ENCODE measurements around the gene COASY. TPM values are rescaled to one million over a fixed set of nuclear protein-coding genes. Genes with fewer than 3 reads are reported as not detected.

The COASY gene
- polyA plus RNA-seq, 1 of the 3 experiments (the other 2 are of a cell fraction) = 69.4 TPM

- peaks cover 69% of the 10 kb centered on the region for H3K79me2 ChIP-seq (ENCODE audit: insufficient read depth)
Measured at GRCh38 chr17:42563950-42564349, 2.0 kb downstream of the COASY start.

More at GRCh38 chr17:42563950-42564349, 2.0 kb downstream of the COASY start:
- ChIA-PET CTCF (interaction anchor here (0.8 to 8.3 kb wide), 4 partner anchors 12 to 115 kb away, joined by 3 to 51 read pairs (median 4); no protein-coding TSS in a partner anchor), POLR2A (interaction anchor here (1.1 kb wide), 1 partner anchor 10 kb away, joined by 3 read pairs; no protein-coding TSS in a partner anchor)
- Histone ChIP-seq H3K27ac (ENCODE audit: low read depth in 2 of 2, low read length in 1 of 2) (no peak overlapping the region; a peak in 1 of 4 replicates), H3K9me3 (no peaks in the 10 kb centered on the region), H2AFZ (ENCODE audit: low read depth) (no peak overlapping the region), H3K9me2 (no peaks in the 10 kb centered on the region), H3K9ac (no peak overlapping the region), H4K20me1 (ENCODE audit: insufficient read depth) (no peaks in the 10 kb centered on the region), H3K4me1 (ENCODE audit: control insufficient read depth in 1 of 2, insufficient read depth in 2 of 2, low read depth in 1 of 2, low read length in 1 of 2) (peaks cover 4 to 33% of the 10 kb centered on the region in 2 experiments; a peak in 3 of 4 replicates), H3K36me3 (replicated peaks in 1 of 2; ENCODE audit: control insufficient read depth in 1 of 2, insufficient read depth in 2 of 2, low read length in 1 of 2) (peaks cover 20 to 37% of the 10 kb centered on the region in 2 experiments), H3K4me2 (peak overlapping the region; percentile 98), H3K4me3 (ENCODE audit: low read depth in 2 of 2, low read length in 1 of 2) (no peak overlapping the region), H3F3A (replicated peaks; ENCODE audit: insufficient read depth) (peaks cover 29% of the 10 kb centered on the region), H3K27me3 (ENCODE audit: insufficient read depth) (no peaks in the 10 kb centered on the region)
- WGBS (ENCODE audit: low lambda C conversion rate) = 85% methylated on average over 9 of the region's 9 CpGs
- TF ChIP-seq TCF12 (IDR thresholded peaks at IDR 0.05) (no peak), GATA2 (CRISPR knock-in tag; IDR thresholded peaks at IDR 0.05) (no peak), MXI1 (IDR thresholded peaks at IDR 0.05; ENCODE audit: low read depth, low read length) (no peak), JUND (IDR thresholded peaks at IDR 0.05) (no peak), RCOR1 (IDR thresholded peaks at IDR 0.05; ENCODE audit: low read length) (no peak), RFX5 (IDR thresholded peaks at IDR 0.05; ENCODE audit: low read length) (no peak), RAD21 (IDR thresholded peaks at IDR 0.05; ENCODE audit: low read length) (no peak), EZH2phosphoT487 (IDR thresholded peaks at IDR 0.05; ENCODE audit: borderline replicate concordance, low read depth) (no peak), USF2 (IDR thresholded peaks at IDR 0.05; ENCODE audit: borderline replicate concordance, low read depth, low read length) (no peak), YY1 (IDR thresholded peaks at IDR 0.05; ENCODE audit: low read depth) (no peak), PBX3 (IDR thresholded peaks at IDR 0.05) (no peak), TEAD4 (IDR thresholded peaks at IDR 0.05; ENCODE audit: borderline replicate concordance, insufficient read depth) (no peak), FOXM1 (IDR thresholded peaks at IDR 0.05; ENCODE audit: low read depth) (no peak), POLR2AphosphoS5 (IDR thresholded peaks at IDR 0.05; ENCODE audit: low read depth, low read length) (no peak)
- TF ChIP-seq, protein P1, sequence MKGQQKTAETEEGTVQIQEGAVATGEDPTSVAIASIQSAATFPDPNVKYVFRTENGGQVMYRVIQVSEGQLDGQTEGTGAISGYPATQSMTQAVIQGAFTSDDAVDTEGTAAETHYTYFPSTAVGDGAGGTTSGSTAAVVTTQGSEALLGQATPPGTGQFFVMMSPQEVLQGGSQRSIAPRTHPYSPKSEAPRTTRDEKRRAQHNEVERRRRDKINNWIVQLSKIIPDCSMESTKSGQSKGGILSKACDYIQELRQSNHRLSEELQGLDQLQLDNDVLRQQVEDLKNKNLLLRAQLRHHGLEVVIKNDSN (IDR thresholded peaks at IDR 0.05; ENCODE audit: borderline replicate concordance, low read depth) = no peak
- TF ChIP-seq, protein P2, sequence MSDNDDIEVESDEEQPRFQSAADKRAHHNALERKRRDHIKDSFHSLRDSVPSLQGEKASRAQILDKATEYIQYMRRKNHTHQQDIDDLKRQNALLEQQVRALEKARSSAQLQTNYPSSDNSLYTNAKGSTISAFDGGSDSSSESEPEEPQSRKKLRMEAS (IDR thresholded peaks at IDR 0.05; ENCODE audit: low read depth) = no peak
- TF ChIP-seq, protein P3, sequence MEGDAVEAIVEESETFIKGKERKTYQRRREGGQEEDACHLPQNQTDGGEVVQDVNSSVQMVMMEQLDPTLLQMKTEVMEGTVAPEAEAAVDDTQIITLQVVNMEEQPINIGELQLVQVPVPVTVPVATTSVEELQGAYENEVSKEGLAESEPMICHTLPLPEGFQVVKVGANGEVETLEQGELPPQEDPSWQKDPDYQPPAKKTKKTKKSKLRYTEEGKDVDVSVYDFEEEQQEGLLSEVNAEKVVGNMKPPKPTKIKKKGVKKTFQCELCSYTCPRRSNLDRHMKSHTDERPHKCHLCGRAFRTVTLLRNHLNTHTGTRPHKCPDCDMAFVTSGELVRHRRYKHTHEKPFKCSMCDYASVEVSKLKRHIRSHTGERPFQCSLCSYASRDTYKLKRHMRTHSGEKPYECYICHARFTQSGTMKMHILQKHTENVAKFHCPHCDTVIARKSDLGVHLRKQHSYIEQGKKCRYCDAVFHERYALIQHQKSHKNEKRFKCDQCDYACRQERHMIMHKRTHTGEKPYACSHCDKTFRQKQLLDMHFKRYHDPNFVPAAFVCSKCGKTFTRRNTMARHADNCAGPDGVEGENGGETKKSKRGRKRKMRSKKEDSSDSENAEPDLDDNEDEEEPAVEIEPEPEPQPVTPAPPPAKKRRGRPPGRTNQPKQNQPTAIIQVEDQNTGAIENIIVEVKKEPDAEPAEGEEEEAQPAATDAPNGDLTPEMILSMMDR (IDR thresholded peaks at IDR 0.05) = no peak
- no peak for DNase-seq
